Right lobe of liver (tissue), 6 donors: ENCODE results near the gene TLDC2. TPM values are rescaled to one million over a fixed set of nuclear protein-coding genes. Genes with fewer than 3 reads are reported as not detected.
"Not testable (repeated sequence)": the region's sequence is repeated elsewhere in the genome, so short reads cannot be mapped to it uniquely, and the experiment has no call there.

ENCODE experiments used
- ATAC-seq, 4 donors: fragments of 200-7000 bp; cut with Tn5 transposase; one replicate each; pipeline ENCODE4 v1.9.1; 2020; ENCODE audit warnings: mild to moderate bottlenecking in 4 of 4, moderate library complexity in 4 of 4
- DNase-seq, 3 donors: peaks; one replicate each; pipeline ENCODE4 v3.0.0-alpha.2; 2020
- H3K27ac ChIP-seq, 3 donors: fragments of 200-600 bp; one replicate each; pipeline ENCODE4 v1.8.0; 2022
- H3K27me3 ChIP-seq, 2 donors: fragments of 200-600 bp; one replicate each; pipeline ENCODE4 v1.8.0; 2022
- H3K36me3 ChIP-seq, 4 donors: fragments of 200-600 bp; sonication (generic) in 1 of 4; one replicate each; pipeline versions ENCODE4 v1.5.1 to v1.8.0; 2017 to 2022; ENCODE audit warnings: control low read depth in 1 of 4
- H3K4me1 ChIP-seq, 4 donors: fragments of 200-600 bp; sonication (generic) in 1 of 4; one replicate each; pipeline versions ENCODE4 v1.5.1 to v1.8.0; 2017 to 2022; ENCODE audit warnings: control low read depth in 1 of 4
- H3K4me3 ChIP-seq, 3 donors: fragments of 200-600 bp; one replicate each; pipeline ENCODE4 v1.8.0; 2022
- H3K9me3 ChIP-seq, 4 donors: fragments of 200-600 bp; sonication (generic) in 1 of 4; one replicate each; pipeline versions ENCODE4 v1.5.1 to v1.8.0; 2017 to 2022; ENCODE audit warnings: control low read depth in 1 of 4
- CTCF ChIP-seq, 4 donors: fragments of 200-600 bp in 3 of 4; fragments of 450-650 bp in 1 of 4; IDR thresholded peaks; one replicate each; pipeline versions ENCODE4 v1.5.1 to v1.8.0; 2016 to 2022; ENCODE audit warnings: antibody characterized with exemption in 4 of 4, mild to moderate bottlenecking in 2 of 4
- POLR2A ChIP-seq: fragments of 450-650 bp; IDR thresholded peaks from one replicate; pipeline ENCODE4 v1.6.1; 2017; ENCODE audit warnings: antibody characterized with exemption, mild to moderate bottlenecking
- WGBS: methylation state at CpG from one replicate; pipeline ENCODE4 v1.1.6; 2018; ENCODE audit warnings: low coverage, low lambda C conversion rate; ENCODE audit not compliant: insufficient coverage; ENCODE audit errors: missing lambda C conversion rate; 5-methylcytosine and 5-hydroxymethylcytosine counted together
- intact Hi-C, 2 donors: fragments of 100-400 bp; cut with DNase I; formaldehyde crosslinking; loops; one replicate each; pipeline versions ENCODE4 v1.11.2 to v1.14.1; 2022
- total RNA-seq, 6 experiments: library from RNA; depleted of rRNA in 2 of 6; stranded (reverse); fragments of >200 nt in 2 of 6; fragmentation: NEBNext Ultra II Directional in 3 of 6; extraction: Animal tissue kit (Norgen Biotek cat#: 25700) in 3 of 6; gene quantifications; one replicate each; pipeline versions ENCODE4 v1.1.0 to v1.2.4, GENCODE V29; 2016 to 2023
- donor health status: DM: no; HTN: yes; CAD: no.
- donor health status: DM: no; HTN: no; CAD: no.
- donor health status: DM: no; HTN: no; CAD: no.
- donor health status: DM: no; HTN: yes; CAD: no.
- donor health status: DM: no; HTN: yes; CAD: no.

The TLDC2 gene
- total RNA-seq, 6 experiments from 2014 or later: 0.43 TPM; not detected in 5

GRCh38 chr20:36873498-36874189 lies 2.3 kb upstream of the TLDC2 start:
- Histone ChIP-seq H3K9me3 (no peaks in the 10 kb centered on the region), H3K27ac (no peak overlapping the region), H3K4me1 (no peaks in the 10 kb centered on the region), H3K36me3 (no peaks in the 10 kb centered on the region), H3K4me3 (no peak overlapping the region), H3K27me3 (no peaks in the 10 kb centered on the region)
- no peak for TF ChIP-seq POLR2A
- TF ChIP-seq CTCF (IDR thresholded peaks at IDR 0.05): no peak
- ATAC-seq: no peak
- WGBS: 87% methylated on average over 13 of the region's 13 CpGs
- intact Hi-C loops: no loop called here
- DNase-seq: no peak

GRCh38 chr20:36875093-36875492 lies 845 bp upstream of the TLDC2 start:
- H3K9me3 ChIP-seq, H3K27me3 ChIP-seq, ATAC-seq, H3K36me3 ChIP-seq, DNase-seq, intact Hi-C loops, H3K4me3 ChIP-seq, H3K4me1 ChIP-seq, H3K27ac ChIP-seq: not testable (repeated sequence)
- 67% methylated on average over 5 of the region's 5 CpGs for WGBS

- Histone ChIP-seq H3K36me3 (no peaks in the 10 kb centered on the region), H3K4me3 (no peak overlapping the region), H3K4me1 (no peaks in the 10 kb centered on the region), H3K27me3 (no peaks in the 10 kb centered on the region), H3K9me3 (no peaks in the 10 kb centered on the region), H3K27ac (no peak overlapping the region)
- ATAC-seq (no peak), DNase-seq (no peak)
- TF ChIP-seq CTCF (IDR thresholded peaks at IDR 0.05) (no peak), POLR2A (no peak)
- intact Hi-C loops: no loop called here
- 66% methylated on average over 2 of the region's 3 CpGs for WGBS
Measured at GRCh38 chr20:36876473-36876833, 515 bp downstream of the TLDC2 start.

- intact Hi-C loops: no loop called here
- ATAC-seq (no peak), DNase-seq (peak in 1 of 3 donors; percentile 39)
- no peak for TF ChIP-seq POLR2A
- TF ChIP-seq CTCF (IDR thresholded peaks at IDR 0.05): no peak
- Histone ChIP-seq H3K27ac (no peak overlapping the region), H3K4me1 (no peaks in the 10 kb centered on the region), H3K36me3 (no peaks in the 10 kb centered on the region), H3K4me3 (no peak overlapping the region), H3K27me3 (no peaks in the 10 kb centered on the region), H3K9me3 (no peaks in the 10 kb centered on the region)
- 100% methylated on average over 1 of the region's 10 CpGs for WGBS
Measured at GRCh38 chr20:36878941-36879340, 3.0 kb downstream of the TLDC2 start.

- intact Hi-C loops: no loop called here
- H3K27me3 ChIP-seq: no peaks in the 10 kb centered on the region
- ATAC-seq (no peak), DNase-seq (peak in 1 of 3 donors; percentile 40)
- TF ChIP-seq CTCF (IDR thresholded peaks at IDR 0.05): no peak
- TF ChIP-seq POLR2A: no peak
- no peaks in the 10 kb centered on the region for H3K9me3 ChIP-seq
- H3K4me1 ChIP-seq: no peaks in the 10 kb centered on the region
- H3K27ac ChIP-seq: no peak overlapping the region
- no peaks in the 10 kb centered on the region for H3K36me3 ChIP-seq
- WGBS: 87% methylated on average over 3 of the region's 11 CpGs
- no peak overlapping the region for H3K4me3 ChIP-seq
Measured at GRCh38 chr20:36880741-36881250, 4.9 kb downstream of the TLDC2 start.
